ENCODE results near the gene PCDH17.

PCDH17 gene

DNA sequence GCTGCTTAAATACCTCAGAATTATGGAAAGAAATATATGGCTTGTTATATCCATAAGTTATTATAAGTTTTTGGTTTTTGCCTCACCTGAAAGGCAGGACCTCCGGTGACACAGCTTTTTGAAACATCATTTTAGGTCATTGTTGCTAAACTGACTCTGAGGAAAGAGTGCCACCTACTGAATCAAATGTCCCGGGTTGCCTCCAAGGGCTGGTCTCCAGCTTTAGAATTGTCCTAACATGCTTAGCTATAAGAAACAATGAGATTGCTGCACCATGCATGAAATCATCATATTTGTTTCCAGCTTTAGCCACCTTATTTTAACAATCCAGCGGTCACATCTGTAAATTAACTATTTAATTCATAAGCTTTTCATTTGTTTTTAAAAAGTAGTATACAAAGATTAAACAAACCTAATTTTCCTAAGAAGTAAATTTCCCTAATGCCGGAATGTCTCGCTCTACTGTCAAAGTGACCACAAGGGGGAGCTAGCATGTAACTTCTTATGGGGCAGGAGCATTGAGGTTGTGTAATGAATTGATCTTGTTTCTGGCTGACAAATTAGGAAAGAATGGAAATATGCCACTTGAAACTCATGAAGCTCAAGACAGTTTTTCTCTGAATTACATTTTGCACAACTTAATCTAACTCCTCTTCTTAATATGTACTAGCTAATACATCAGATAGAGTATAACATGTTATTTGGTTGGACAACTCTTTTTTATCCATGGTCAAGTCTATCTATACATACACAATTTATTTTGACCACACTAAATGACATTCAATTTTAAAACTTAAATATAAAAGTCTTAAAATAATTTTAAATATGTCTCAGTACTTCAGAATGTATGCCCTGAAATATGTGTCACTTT, 6.7 kb upstream of the PCDH17 start:
- Histone ChIP-seq H3K4me1 (ENCODE audit: control insufficient read depth, insufficient read depth, low read length) (peaks cover 11% of the 10 kb centered on the region), H3K9ac (ENCODE audit: low read length in 2 of 2) (no peak overlapping the region), H3K27ac (ENCODE audit: low read length) (no peak overlapping the region), H3K27me3 (ENCODE audit: control insufficient read depth in 1 of 2, insufficient read depth in 2 of 2, low read length in 2 of 2) (no peaks in the 10 kb centered on the region), H3K4me3 (ENCODE audit: low read length in 2 of 2) (no peak overlapping the region), H3K9me3 (ENCODE audit: control insufficient read depth in 2 of 2, low read length in 2 of 2) (no peaks in the 10 kb centered on the region), H3K36me3 (ENCODE audit: control insufficient read depth in 2 of 2, insufficient read depth in 2 of 2, low read length in 2 of 2) (no peaks in the 10 kb centered on the region)

- Histone ChIP-seq H3K9ac (ENCODE audit: low read length in 2 of 2) (no peak overlapping the region), H3K4me3 (ENCODE audit: low read length in 2 of 2) (no peak overlapping the region), H3K36me3 (ENCODE audit: control insufficient read depth in 2 of 2, insufficient read depth in 2 of 2, low read length in 2 of 2) (no peaks in the 10 kb centered on the region), H3K27ac (ENCODE audit: low read length) (no peak overlapping the region), H3K4me1 (ENCODE audit: control insufficient read depth, insufficient read depth, low read length) (peaks cover 28% of the 10 kb centered on the region), H3K9me3 (ENCODE audit: control insufficient read depth in 2 of 2, low read length in 2 of 2) (no peaks in the 10 kb centered on the region), H3K27me3 (ENCODE audit: control insufficient read depth in 1 of 2, insufficient read depth in 2 of 2, low read length in 2 of 2) (peaks cover 0 to 12% of the 10 kb centered on the region in 2 donors)
Observed at GRCh38 chr13:57627663-57628062, 3.9 kb upstream of the PCDH17 start.

- H3K36me3 ChIP-seq (ENCODE audit: control insufficient read depth in 2 of 2, insufficient read depth in 2 of 2, low read length in 2 of 2): no peaks in the 10 kb centered on the region
- peaks cover 39% of the 10 kb centered on the region for H3K4me1 ChIP-seq (ENCODE audit: control insufficient read depth, insufficient read depth, low read length)
- no peaks in the 10 kb centered on the region for H3K9me3 ChIP-seq (ENCODE audit: control insufficient read depth in 2 of 2, low read length in 2 of 2)
- peak overlapping the region; percentile 18 for H3K27ac ChIP-seq (ENCODE audit: low read length)
- H3K9ac ChIP-seq (ENCODE audit: low read length in 2 of 2): peak overlapping the region in 1 of 2 donors; percentile 73
- peaks cover 0 to 21% of the 10 kb centered on the region in 2 donors for H3K27me3 ChIP-seq (ENCODE audit: control insufficient read depth in 1 of 2, insufficient read depth in 2 of 2, low read length in 2 of 2)
- peak overlapping the region; percentile 80 to 87 for H3K4me3 ChIP-seq (ENCODE audit: low read length in 2 of 2)
Observed at GRCh38 chr13:57629391-57629804, 2.1 kb upstream of the PCDH17 start.

GRCh38 chr13:57629821-57630235, 1.7 kb upstream of the PCDH17 start:
- no peaks in the 10 kb centered on the region for H3K9me3 ChIP-seq (ENCODE audit: control insufficient read depth in 2 of 2, low read length in 2 of 2)
- peaks cover 0 to 23% of the 10 kb centered on the region in 2 donors for H3K27me3 ChIP-seq (ENCODE audit: control insufficient read depth in 1 of 2, insufficient read depth in 2 of 2, low read length in 2 of 2)
- H3K4me1 ChIP-seq (ENCODE audit: control insufficient read depth, insufficient read depth, low read length): peaks cover 40% of the 10 kb centered on the region
- H3K4me3 ChIP-seq (ENCODE audit: low read length in 2 of 2): peak overlapping the region; percentile 80 to 87
- H3K36me3 ChIP-seq (ENCODE audit: control insufficient read depth in 2 of 2, insufficient read depth in 2 of 2, low read length in 2 of 2): no peaks in the 10 kb centered on the region
- H3K9ac ChIP-seq (ENCODE audit: low read length in 2 of 2): peak overlapping the region in 1 of 2 donors; percentile 73
- no peak overlapping the region for H3K27ac ChIP-seq (ENCODE audit: low read length)

GRCh38 chr13:57630661-57631595, 616 bp upstream of the PCDH17 start:
- peaks cover 42% of the 10 kb centered on the region for H3K4me1 ChIP-seq (ENCODE audit: control insufficient read depth, insufficient read depth, low read length)
- peaks cover 0 to 23% of the 10 kb centered on the region in 2 donors for H3K27me3 ChIP-seq (ENCODE audit: control insufficient read depth in 1 of 2, insufficient read depth in 2 of 2, low read length in 2 of 2)
- H3K9ac ChIP-seq (ENCODE audit: low read length in 2 of 2): peak overlapping the region; percentile 63 to 66
- H3K27ac ChIP-seq (ENCODE audit: low read length): peak overlapping the region; percentile 60
- no peaks in the 10 kb centered on the region for H3K9me3 ChIP-seq (ENCODE audit: control insufficient read depth in 2 of 2, low read length in 2 of 2)
- peak overlapping the region; percentile 80 to 87 for H3K4me3 ChIP-seq (ENCODE audit: low read length in 2 of 2)
- H3K36me3 ChIP-seq (ENCODE audit: control insufficient read depth in 2 of 2, insufficient read depth in 2 of 2, low read length in 2 of 2): no peaks in the 10 kb centered on the region

GRCh38 chr13:57632276-57633140, 964 bp downstream of the PCDH17 start:
- Histone ChIP-seq H3K4me1 (ENCODE audit: control insufficient read depth, insufficient read depth, low read length) (peaks cover 42% of the 10 kb centered on the region), H3K9me3 (ENCODE audit: control insufficient read depth in 2 of 2, low read length in 2 of 2) (no peaks in the 10 kb centered on the region), H3K27ac (ENCODE audit: low read length) (peak overlapping the region; percentile 60), H3K9ac (ENCODE audit: low read length in 2 of 2) (peak overlapping the region; percentile 42 to 63), H3K36me3 (ENCODE audit: control insufficient read depth in 2 of 2, insufficient read depth in 2 of 2, low read length in 2 of 2) (no peaks in the 10 kb centered on the region), H3K27me3 (ENCODE audit: control insufficient read depth in 1 of 2, insufficient read depth in 2 of 2, low read length in 2 of 2) (peaks cover 0 to 23% of the 10 kb centered on the region in 2 donors), H3K4me3 (ENCODE audit: low read length in 2 of 2) (peak overlapping the region; percentile 80 to 87)

GRCh38 chr13:57633141-57633949, 1.8 kb downstream of the PCDH17 start:
- Histone ChIP-seq H3K9ac (ENCODE audit: low read length in 2 of 2) (peak overlapping the region; percentile 63 to 66), H3K4me1 (ENCODE audit: control insufficient read depth, insufficient read depth, low read length) (peaks cover 42% of the 10 kb centered on the region), H3K36me3 (ENCODE audit: control insufficient read depth in 2 of 2, insufficient read depth in 2 of 2, low read length in 2 of 2) (no peaks in the 10 kb centered on the region), H3K9me3 (ENCODE audit: control insufficient read depth in 2 of 2, low read length in 2 of 2) (no peaks in the 10 kb centered on the region), H3K27ac (ENCODE audit: low read length) (peak overlapping the region; percentile 60), H3K27me3 (ENCODE audit: control insufficient read depth in 1 of 2, insufficient read depth in 2 of 2, low read length in 2 of 2) (peaks cover 0 to 23% of the 10 kb centered on the region in 2 donors), H3K4me3 (ENCODE audit: low read length in 2 of 2) (peak overlapping the region; percentile 80 to 87)

GRCh38 chr13:57633950-57634838, 2.6 kb downstream of the PCDH17 start:
- H3K9me3 ChIP-seq (ENCODE audit: control insufficient read depth in 2 of 2, low read length in 2 of 2): no peaks in the 10 kb centered on the region

DNA sequence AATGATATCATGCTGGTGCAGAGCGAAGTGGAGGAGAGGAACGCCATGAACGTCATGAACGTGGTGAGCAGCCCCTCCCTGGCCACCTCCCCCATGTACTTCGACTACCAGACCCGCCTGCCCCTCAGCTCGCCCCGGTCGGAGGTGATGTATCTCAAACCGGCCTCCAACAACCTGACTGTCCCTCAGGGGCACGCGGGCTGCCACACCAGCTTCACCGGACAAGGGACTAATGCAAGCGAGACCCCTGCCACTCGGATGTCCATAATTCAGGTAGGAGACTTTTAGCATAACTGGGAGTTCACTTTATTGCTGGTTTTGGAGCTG, 3.3 kb downstream of the PCDH17 start:
- Histone ChIP-seq H3K9ac (ENCODE audit: low read length in 2 of 2) (peak overlapping the region; percentile 63 to 66), H3K27me3 (ENCODE audit: control insufficient read depth in 1 of 2, insufficient read depth in 2 of 2, low read length in 2 of 2) (peaks cover 0 to 23% of the 10 kb centered on the region in 2 donors)

More at GRCh38 chr13:57633950-57634838, 2.6 kb downstream of the PCDH17 start:
- H3K27me3 ChIP-seq (ENCODE audit: control insufficient read depth in 1 of 2, insufficient read depth in 2 of 2, low read length in 2 of 2): peaks cover 0 to 23% of the 10 kb centered on the region in 2 donors
- H3K27ac ChIP-seq (ENCODE audit: low read length): peak overlapping the region; percentile 53
- H3K9ac ChIP-seq (ENCODE audit: low read length in 2 of 2): peak overlapping the region; percentile 63 to 66
- peaks cover 37% of the 10 kb centered on the region for H3K4me1 ChIP-seq (ENCODE audit: control insufficient read depth, insufficient read depth, low read length)
- no peaks in the 10 kb centered on the region for H3K36me3 ChIP-seq (ENCODE audit: control insufficient read depth in 2 of 2, insufficient read depth in 2 of 2, low read length in 2 of 2)
- H3K4me3 ChIP-seq (ENCODE audit: low read length in 2 of 2): peak overlapping the region; percentile 80 to 87

More for the DNA sequence above, 3.3 kb downstream of the PCDH17 start:
- peak overlapping the region; percentile 80 to 87 for H3K4me3 ChIP-seq (ENCODE audit: low read length in 2 of 2)
- no peaks in the 10 kb centered on the region for H3K9me3 ChIP-seq (ENCODE audit: control insufficient read depth in 2 of 2, low read length in 2 of 2)
- peak overlapping the region; percentile 53 for H3K27ac ChIP-seq (ENCODE audit: low read length)
- H3K36me3 ChIP-seq (ENCODE audit: control insufficient read depth in 2 of 2, insufficient read depth in 2 of 2, low read length in 2 of 2): no peaks in the 10 kb centered on the region
- H3K4me1 ChIP-seq (ENCODE audit: control insufficient read depth, insufficient read depth, low read length): peaks cover 31% of the 10 kb centered on the region

Data from stomach smooth muscle (tissue), 2 donors.